NCI-H82 (cell line): ENCODE data around the gene ENTPD8.
"Not testable (repeated sequence)": the region's sequence is repeated elsewhere in the genome, so short reads cannot be mapped to it uniquely, and the experiment has no call there.

Experiments
- DNase-seq: peaks from one replicate; lab custom pipeline; 2025; lab: John Stamatoyannopoulos, UW

Gene ENTPD8

GRCh38 chr9:137411645-137412380, 29.3 kb downstream of the ENTPD8 start:
- DNase-seq: no peak

- DNase-seq: no peak
Measured at GRCh38 chr9:137411260-137411644, 29.9 kb downstream of the ENTPD8 start.

- no peak for DNase-seq
Measured at GRCh38 chr9:137410891-137411249, 30.3 kb downstream of the ENTPD8 start.

GRCh38 chr9:137410236-137410890, 30.8 kb downstream of the ENTPD8 start:
- DNase-seq: not testable (repeated sequence)

- DNase-seq: no peak
Measured at GRCh38 chr9:137409515-137409914, 31.6 kb downstream of the ENTPD8 start.

- DNase-seq: no peak
Measured at GRCh38 chr9:137408651-137409405, 32.3 kb downstream of the ENTPD8 start.

- DNase-seq: peak; percentile 29
Measured at GRCh38 chr9:137407590-137408300, 33.4 kb downstream of the ENTPD8 start.

- DNase-seq: peak; percentile 65
Measured at GRCh38 chr9:137406876-137407589, 34.1 kb downstream of the ENTPD8 start.

- DNase-seq: no peak
Measured at GRCh38 chr9:137406085-137406760, 34.9 kb downstream of the ENTPD8 start.

- DNase-seq: no peak
Measured at GRCh38 chr9:137405677-137406081, 35.5 kb downstream of the ENTPD8 start.

- no peak for DNase-seq
Measured at GRCh38 chr9:137404961-137405567, 36.1 kb downstream of the ENTPD8 start.

GRCh38 chr9:137403269-137403668, 37.9 kb downstream of the ENTPD8 start:
- DNase-seq: no peak

GRCh38 chr9:137402746-137403145, 38.4 kb downstream of the ENTPD8 start:
- no peak for DNase-seq

- DNase-seq: no peak
Measured at GRCh38 chr9:137398561-137399468, 42.3 kb downstream of the ENTPD8 start.

GRCh38 chr9:137397675-137398423, 43.3 kb downstream of the ENTPD8 start:
- DNase-seq: no peak

- DNase-seq: no peak
Measured at GRCh38 chr9:137396634-137397367, 44.4 kb downstream of the ENTPD8 start.

GRCh38 chr9:137396227-137396626, 44.9 kb downstream of the ENTPD8 start:
- no peak for DNase-seq

- DNase-seq: no peak
Measured at GRCh38 chr9:137395666-137396010, 45.5 kb downstream of the ENTPD8 start.
